Epithelial cell of prostate (primary cell): ENCODE results near the gene CAND1.
A peak's percentile ranks its signal among the peaks of the same experiment; 100 is the strongest.

Source experiments
- DNase-seq: peaks from one replicate; pipeline ENCODE4 v3.0.0-alpha.2; 2011; ENCODE audit warnings: low read depth, low spot score
- H3K27ac ChIP-seq: fragments of 450-650 bp; 2 replicates; pipeline ENCODE4 v1.5.1; 2017; ENCODE audit warnings: mild to moderate bottlenecking

CAND1 gene

GRCh38 chr12:67268896-67269632 lies at the start of gene CAND1:
TSS of gene CAND1 (plus strand) at chr12:67269358. CDS start at chr12:67269718, 360 bp downstream.
- peak within 1 kb of the TSS; percentile 96 for H3K27ac ChIP-seq
- peak; percentile 94 for DNase-seq

- no peak overlapping the region for H3K27ac ChIP-seq
- no peak for DNase-seq
These were observed 49.1 kb upstream of the CAND1 start for GRCh38 chr12:67220065-67220464.

DNA sequence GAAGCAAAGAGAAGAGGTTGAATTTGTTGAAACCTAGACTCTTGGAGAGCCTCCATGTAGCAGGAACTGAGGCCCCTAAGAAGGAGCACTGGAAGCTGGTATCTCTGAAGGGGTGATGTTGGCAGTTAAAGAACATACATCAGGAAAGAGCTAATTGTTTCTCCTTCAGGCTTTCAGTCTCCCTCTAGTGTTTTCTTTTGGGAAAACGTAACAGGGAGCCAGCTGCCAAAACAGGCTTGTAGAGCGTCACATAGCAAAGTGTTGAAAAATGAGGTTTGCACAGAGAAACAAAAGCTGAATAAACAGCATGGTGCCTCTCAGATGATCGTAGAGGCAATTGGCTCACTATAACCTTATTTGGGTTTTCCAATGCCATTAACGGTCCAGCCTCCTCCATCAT lies 46.9 kb upstream of the CAND1 start:
- no peak for DNase-seq
- no peak overlapping the region for H3K27ac ChIP-seq

DNA sequence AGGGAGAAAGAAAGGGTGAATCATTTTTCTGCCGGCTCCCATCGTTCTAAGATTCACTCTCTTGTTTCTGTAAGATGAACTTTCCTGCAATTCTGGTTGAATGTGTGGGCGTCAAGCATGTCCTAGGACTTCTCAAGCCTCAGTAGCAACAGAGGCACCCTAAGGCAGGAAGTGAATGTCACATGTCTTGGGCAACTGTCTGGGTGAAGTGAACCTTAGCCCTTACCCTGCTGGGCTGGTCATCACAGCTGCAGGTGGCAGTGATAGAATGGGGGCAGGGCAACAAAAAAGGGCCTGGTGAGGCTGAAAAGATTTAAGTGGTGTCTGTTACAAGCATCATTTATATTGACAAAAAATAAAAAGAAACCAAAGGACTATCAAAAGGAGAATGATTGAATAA lies 45.9 kb upstream of the CAND1 start:
- DNase-seq = no peak
- H3K27ac ChIP-seq = no peak overlapping the region

GRCh38 chr12:67237231-67237630 lies 31.9 kb upstream of the CAND1 start:
- no peak for DNase-seq
- H3K27ac ChIP-seq = no peak overlapping the region

DNA sequence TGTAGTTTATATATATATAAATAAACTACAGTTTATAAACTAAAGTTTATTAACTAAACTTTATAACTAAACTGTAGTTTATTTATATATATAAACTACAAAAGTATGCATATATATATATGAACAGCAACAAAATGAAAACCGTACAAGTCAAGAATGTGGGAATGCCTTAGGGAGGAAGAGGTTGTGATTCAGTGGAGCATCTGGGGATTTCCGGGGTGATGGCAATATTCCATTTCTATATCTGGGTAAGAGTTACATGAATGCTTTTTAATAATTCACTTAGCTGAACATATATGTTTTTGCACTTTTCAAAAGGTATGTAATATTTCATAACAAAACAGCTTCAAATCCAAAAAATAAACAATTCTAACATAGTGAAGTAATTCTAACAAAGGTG lies 30.1 kb upstream of the CAND1 start:
- H3K27ac ChIP-seq = no peak overlapping the region
- DNase-seq = no peak

- no peak for DNase-seq
- no peak overlapping the region for H3K27ac ChIP-seq
These were observed 27.7 kb upstream of the CAND1 start for GRCh38 chr12:67241482-67241881.

- no peak overlapping the region for H3K27ac ChIP-seq
- no peak for DNase-seq
These were observed 25.9 kb upstream of the CAND1 start for GRCh38 chr12:67243260-67243659.

GRCh38 chr12:67245571-67245970 lies 23.6 kb upstream of the CAND1 start:
- H3K27ac ChIP-seq = no peak overlapping the region

GRCh38 chr12:67251012-67251411 lies 18.1 kb upstream of the CAND1 start:
- DNase-seq = no peak
- no peak overlapping the region for H3K27ac ChIP-seq

More at GRCh38 chr12:67245571-67245970, 23.6 kb upstream of the CAND1 start:
- DNase-seq = no peak

DNA sequence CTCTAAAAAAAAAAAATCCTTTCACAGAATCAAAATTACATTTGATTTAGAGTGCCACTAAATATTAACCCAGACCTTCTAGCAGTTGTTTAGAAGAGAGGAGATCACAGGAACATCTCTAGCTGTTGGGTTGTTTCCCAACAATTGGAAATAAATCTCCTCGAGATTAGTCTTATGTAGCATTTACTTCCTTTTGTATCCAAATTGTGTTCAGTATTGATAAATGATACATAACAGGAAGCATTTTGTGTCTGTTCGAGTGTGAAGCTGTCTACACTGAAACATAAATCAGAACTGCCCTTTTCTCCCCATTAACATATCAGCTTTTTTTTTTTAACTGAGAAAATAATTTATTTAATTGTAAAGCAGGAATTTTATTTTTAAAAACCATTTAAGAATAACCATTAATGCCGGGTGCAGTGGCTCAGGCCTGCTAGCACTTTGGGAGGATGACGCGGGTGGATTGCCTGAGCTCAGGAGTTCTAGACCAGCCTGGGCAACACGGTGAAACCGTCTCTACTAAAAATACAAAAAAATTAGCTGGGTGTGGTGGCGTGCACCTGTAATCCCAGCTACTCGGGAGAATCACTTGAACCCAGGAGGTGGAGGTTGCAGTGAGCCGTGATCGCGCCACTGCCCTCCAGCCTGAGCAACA lies 14.7 kb upstream of the CAND1 start:
- no peak overlapping the region for H3K27ac ChIP-seq
- DNase-seq = no peak

DNA sequence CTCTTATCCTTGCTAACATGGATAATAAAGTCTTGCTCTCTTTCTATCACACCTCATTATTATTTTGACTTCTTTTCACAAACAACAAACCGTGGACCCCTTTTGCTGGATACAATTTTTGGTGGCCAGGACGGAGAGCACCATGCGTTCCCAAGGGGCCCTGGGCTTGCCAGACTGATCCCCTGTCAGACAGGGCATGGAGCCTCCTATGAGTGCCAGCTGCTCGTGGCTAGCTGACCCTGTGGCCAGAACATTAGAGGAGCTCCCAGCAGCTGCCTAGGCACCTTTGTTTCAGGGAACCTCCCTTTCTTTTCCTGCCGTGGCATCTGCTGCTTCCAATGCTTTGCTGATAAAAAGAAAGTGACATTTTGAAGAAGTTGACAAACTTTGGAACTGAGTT lies 12.5 kb upstream of the CAND1 start:
- H3K27ac ChIP-seq = no peak overlapping the region
- DNase-seq = no peak

GRCh38 chr12:67263471-67263870 lies 5.7 kb upstream of the CAND1 start:
- no peak for DNase-seq
- no peak overlapping the region for H3K27ac ChIP-seq

DNA sequence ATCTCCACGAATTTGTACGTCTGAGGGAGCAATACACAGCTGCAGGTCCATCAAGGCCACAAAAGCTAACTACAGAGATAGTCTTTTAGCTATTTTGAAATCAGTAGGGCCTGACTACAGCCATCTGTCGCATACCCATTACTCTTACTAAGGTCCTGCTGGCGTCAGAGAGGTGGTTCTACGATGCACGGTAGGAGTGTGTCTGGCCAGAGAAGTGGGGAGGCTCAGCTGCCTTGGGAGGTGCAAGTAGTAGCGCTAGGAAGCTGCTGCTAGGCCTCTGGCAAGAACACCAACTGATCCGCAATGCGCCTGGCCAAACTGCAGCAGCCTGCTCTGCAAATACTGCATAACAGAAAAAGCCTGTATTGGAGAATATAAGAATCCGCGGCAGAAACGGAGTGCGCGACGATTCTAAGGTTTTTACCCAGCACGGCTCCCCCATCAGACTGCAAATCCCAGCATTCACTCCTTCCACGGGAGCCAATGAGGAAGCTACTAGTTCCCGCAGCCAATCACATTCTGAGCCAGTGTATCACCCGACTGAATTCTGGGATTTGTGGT lies 743 bp upstream of the CAND1 start:
- H3K27ac ChIP-seq = peak overlapping the region; percentile 96
- DNase-seq = peak; percentile 95

DNA sequence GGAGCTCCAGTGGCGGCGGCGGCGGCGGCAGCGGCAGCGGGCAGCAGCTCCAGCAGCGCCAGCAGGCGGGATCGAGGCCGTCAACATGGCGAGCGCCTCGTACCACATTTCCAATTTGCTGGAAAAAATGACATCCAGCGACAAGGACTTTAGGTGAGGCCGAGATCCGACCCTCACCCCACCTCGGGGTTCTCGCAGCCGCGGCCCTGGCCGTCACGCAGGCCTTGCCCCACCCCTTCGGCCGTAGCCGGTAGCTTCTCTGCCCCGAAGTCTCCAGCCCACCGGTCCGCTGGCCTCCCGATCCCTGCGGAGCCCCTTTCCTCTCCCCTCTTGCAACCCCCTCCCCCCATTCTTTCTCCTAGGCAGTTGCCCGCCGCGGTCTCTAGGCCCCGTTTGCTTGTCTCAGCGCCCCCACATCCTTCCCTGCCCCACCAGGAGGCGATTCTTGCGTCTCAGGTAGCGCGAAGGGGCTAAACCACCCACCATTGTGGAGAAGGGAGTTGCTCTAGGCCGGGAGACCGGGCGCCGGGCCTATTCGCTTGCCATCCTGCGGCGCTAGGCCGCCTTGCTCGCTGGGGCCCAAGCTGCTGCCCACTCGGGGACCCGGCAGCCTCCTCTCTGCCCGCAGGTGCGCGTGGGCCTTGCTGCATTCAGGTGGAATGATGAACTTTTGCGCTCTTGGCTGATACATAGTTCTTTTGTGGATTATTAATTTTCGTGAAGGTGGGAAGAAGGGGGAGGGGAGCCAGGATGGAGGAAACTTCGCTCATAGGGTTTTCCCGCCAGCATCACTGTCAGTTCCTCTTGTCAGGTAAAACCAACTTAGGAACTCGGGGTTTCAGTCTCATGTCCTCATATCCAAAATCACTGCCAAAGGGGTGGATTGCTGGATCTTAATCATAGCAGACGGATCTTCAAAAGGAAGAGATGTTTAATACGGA lies 745 bp downstream of the CAND1 start:
- DNase-seq = no peak
- H3K27ac ChIP-seq = peak overlapping the region; percentile 96

DNA sequence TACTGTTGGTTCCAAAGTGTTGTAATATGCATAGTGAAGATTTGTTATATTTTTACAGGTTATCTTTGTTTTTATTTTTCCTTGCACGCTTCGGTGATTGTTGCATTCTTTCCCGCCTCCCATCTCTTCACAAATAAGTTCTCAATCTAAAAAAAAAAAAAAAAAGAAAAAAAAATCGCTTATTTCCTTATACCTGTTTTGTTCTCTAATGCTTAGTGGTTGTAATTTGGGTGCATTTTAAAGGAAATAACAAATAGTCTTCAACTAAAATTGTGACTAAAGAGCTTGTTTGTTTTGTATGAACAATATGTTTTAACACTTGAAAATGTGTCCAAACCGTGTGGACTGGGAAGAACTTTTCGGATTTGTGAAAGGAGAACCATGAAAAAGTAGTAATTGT lies 1.5 kb downstream of the CAND1 start:
- peak overlapping the region; percentile 96 for H3K27ac ChIP-seq
- no peak for DNase-seq

DNA sequence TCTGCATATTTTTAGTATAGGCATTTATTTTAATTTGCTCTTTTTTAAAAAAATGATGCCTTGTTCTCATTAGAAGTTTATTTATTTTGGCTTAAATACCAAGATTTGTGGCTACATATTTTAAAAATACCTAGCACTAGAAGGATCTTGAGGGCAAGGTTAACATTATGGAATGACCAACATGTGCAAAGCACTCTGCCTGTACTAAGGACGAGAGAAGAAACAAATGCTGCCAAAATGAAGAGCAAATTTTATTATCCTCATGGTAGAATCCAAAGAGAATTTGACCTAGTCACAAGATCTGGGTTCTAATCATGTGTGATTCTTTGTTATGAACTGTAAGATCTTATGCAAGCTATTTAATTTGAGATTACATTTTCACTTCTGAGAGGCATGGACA lies 2.8 kb downstream of the CAND1 start:
- no peak overlapping the region for H3K27ac ChIP-seq
- no peak for DNase-seq

- no peak for DNase-seq
- H3K27ac ChIP-seq = peak overlapping the region; percentile 26
These were observed 5.0 kb downstream of the CAND1 start for GRCh38 chr12:67274186-67274585.

DNA sequence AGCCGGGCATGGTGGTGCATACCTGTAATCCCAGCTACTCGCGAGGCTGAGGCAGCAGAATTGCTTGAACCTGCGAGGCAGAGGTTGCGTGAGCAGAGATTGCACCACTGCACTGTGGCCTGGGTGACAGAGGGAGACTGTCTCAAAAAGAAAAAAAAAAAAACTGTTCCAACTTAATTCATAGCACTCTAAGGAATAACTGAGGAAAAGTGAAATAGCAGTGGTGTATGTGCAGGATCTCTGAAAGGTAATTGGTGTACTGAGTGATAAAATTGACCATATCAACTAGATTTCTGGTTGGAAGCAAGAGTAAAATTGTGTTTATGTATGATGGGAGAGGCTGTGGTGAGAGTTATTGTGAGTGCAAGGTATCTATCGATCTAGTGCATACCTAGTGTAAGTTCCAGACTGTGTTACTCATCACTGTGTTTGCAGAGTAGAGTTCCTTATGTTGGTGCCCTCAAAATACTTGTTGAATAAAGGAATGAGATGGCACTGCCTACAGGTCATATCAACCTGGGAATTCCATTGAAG lies 6.3 kb downstream of the CAND1 start:
- peak; percentile 26 for DNase-seq
- peak overlapping the region; percentile 26 for H3K27ac ChIP-seq

DNA sequence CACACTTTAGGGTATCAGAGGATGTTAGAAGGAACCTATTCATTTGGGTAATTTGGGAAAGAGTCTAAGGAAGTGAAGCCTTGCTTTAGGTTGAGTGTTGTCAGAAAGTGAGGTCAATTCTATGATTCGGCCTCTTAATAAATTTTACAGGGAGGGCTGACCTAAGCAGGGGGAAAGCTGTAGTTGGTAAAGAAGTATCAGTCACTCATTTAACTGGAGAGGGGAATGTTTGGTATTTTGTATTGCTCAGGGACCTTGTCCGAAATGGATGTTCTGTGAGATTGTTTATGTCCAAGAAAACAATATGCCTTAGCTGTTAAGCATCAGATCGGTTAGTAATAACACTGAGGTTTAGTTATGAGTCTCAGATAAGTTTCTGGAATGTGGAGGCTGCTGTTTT lies 7.3 kb downstream of the CAND1 start:
- H3K27ac ChIP-seq = no peak overlapping the region
- DNase-seq = no peak
